Right lobe of liver (tissue), 4 donors: ENCODE results near the gene ANK2.

Source experiments
- POLR2A ChIP-seq: fragments of 450-650 bp; IDR thresholded peaks from one replicate; pipeline ENCODE4 v1.6.1; 2017; ENCODE audit warnings: antibody characterized with exemption, mild to moderate bottlenecking
- TF ChIP-seq, protein P1 (sequence below), 4 donors: fragments of 200-600 bp in 3 of 4; fragments of 450-650 bp in 1 of 4; IDR thresholded peaks; one replicate each; pipeline versions ENCODE4 v1.5.1 to v1.8.0; 2016 to 2022; ENCODE audit warnings: antibody characterized with exemption in 4 of 4, mild to moderate bottlenecking in 2 of 4
- donor health status: DM: no; HTN: no; CAD: no.
- donor health status: DM: no; HTN: no; CAD: no.
- donor health status: DM: no; HTN: yes; CAD: no.

DNA sequence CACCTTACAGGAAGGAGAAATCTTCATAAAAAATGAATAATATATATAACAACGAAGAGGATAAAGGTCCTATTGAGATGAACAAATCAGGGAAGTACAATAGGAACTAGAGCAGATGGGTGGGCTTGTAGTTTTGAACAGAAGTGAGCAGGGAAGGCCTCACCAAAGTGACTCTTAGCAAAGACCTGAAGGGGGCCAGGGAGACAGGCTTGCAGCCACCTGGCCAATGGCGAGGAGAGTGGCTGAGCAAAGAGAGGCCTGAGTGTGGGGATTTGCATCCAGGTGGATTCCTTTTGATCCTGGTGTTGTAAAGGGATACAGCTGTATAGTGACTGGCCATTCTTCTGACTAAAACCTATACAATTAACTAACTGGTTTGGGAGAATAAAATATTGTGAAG is 358.0 kb downstream of the ANK2 start:
- TF ChIP-seq, protein P1, sequence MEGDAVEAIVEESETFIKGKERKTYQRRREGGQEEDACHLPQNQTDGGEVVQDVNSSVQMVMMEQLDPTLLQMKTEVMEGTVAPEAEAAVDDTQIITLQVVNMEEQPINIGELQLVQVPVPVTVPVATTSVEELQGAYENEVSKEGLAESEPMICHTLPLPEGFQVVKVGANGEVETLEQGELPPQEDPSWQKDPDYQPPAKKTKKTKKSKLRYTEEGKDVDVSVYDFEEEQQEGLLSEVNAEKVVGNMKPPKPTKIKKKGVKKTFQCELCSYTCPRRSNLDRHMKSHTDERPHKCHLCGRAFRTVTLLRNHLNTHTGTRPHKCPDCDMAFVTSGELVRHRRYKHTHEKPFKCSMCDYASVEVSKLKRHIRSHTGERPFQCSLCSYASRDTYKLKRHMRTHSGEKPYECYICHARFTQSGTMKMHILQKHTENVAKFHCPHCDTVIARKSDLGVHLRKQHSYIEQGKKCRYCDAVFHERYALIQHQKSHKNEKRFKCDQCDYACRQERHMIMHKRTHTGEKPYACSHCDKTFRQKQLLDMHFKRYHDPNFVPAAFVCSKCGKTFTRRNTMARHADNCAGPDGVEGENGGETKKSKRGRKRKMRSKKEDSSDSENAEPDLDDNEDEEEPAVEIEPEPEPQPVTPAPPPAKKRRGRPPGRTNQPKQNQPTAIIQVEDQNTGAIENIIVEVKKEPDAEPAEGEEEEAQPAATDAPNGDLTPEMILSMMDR (IDR thresholded peaks at IDR 0.05) = no peak
- TF ChIP-seq POLR2A = no peak
